ENCODE results near the gene TENM4. TPM values are rescaled to one million over a fixed set of nuclear protein-coding genes. Genes with fewer than 3 reads are reported as not detected.

Gene TENM4
- total and polyA plus RNA-seq, 10 of the 15 experiments (the other 5 are each of a cell fraction or from before 2014, with no cell fraction given) = 0.03 to 0.12 (median 0.06) TPM; not detected in 7

- TF ChIP-seq POU2F2 (IDR thresholded peaks at IDR 0.05; ENCODE audit: borderline replicate concordance, low read depth, low read length) (no peak), ZNF24 (IDR thresholded peaks at IDR 0.05) (no peak), EP300 (IDR thresholded peaks at IDR 0.05; ENCODE audit: borderline replicate concordance in 1 of 2, control insufficient read depth in 1 of 2, low read depth in 2 of 2, low read length in 2 of 2) (no peak), ETV6 (conservative IDR thresholded peaks at IDR 0.05 in 1 of 2, IDR thresholded peaks at IDR 0.05 in 1 of 2; ENCODE audit: borderline replicate concordance in 1 of 2, low read depth in 1 of 2) (no peak)
Measured at GRCh38 chr11:79070518-79070917, 370.3 kb downstream of the TENM4 start (continued).

GRCh38 chr11:79069504-79069903 is 371.3 kb downstream of the TENM4 start:
- Histone ChIP-seq H3K4me3 (no peak overlapping the region), H3K4me1 (ENCODE audit: control insufficient read depth, insufficient read depth, low read length) (no peaks in the 10 kb centered on the region), H3K27ac (ENCODE audit: control insufficient read depth, insufficient read depth) (no peak overlapping the region), H2AFZ (ENCODE audit: control insufficient read depth, low read depth, low read length) (no peak overlapping the region), H3K9me3 (replicated peaks; ENCODE audit: control insufficient read depth, insufficient read depth, low read length) (no peaks in the 10 kb centered on the region), H4K20me1 (ENCODE audit: control insufficient read depth, insufficient read depth) (no peaks in the 10 kb centered on the region), H3K9ac (ENCODE audit: control insufficient read depth, insufficient read depth, low read length) (no peak overlapping the region), H3K79me2 (ENCODE audit: control insufficient read depth, insufficient read depth, low read length) (no peaks in the 10 kb centered on the region), H3K4me2 (ENCODE audit: control insufficient read depth, insufficient read depth) (no peak overlapping the region), H3K27me3 (replicated peaks in 1 of 2; ENCODE audit: control insufficient read depth in 2 of 2, insufficient read depth in 2 of 2, low read length in 1 of 2) (no peaks in the 10 kb centered on the region; a peak in 1 of 4 replicates), H3K36me3 (ENCODE audit: control insufficient read depth in 2 of 2, insufficient read depth in 2 of 2, low read length in 1 of 2) (no peaks in the 10 kb centered on the region)
- in situ Hi-C loops (cut with MboI) = no loop called here
- TF ChIP-seq CEBPB (IDR thresholded peaks at IDR 0.05; ENCODE audit: borderline replicate concordance in 1 of 2, low read depth in 2 of 2, low read length in 2 of 2) = no peak
- no peak for TF ChIP-seq SRF (IDR thresholded peaks at IDR 0.05; ENCODE audit: low read depth in 2 of 2, low read length in 2 of 2)
- no peak for TF ChIP-seq MEF2A (IDR thresholded peaks at IDR 0.05; ENCODE audit: insufficient read depth, low read depth, low read length)
- TF ChIP-seq SMARCA5 (IDR thresholded peaks at IDR 0.05) = no peak
- no peak for TF ChIP-seq RCOR1 (conservative IDR thresholded peaks at IDR 0.05; ENCODE audit: low read depth, low read length)
- TF ChIP-seq BMI1 (IDR thresholded peaks at IDR 0.05; ENCODE audit: borderline replicate concordance) = no peak
- TF ChIP-seq NFYA (IDR thresholded peaks at IDR 0.05; ENCODE audit: borderline replicate concordance, low read depth, low read length) = no peak
- TF ChIP-seq ZBTB40 (IDR thresholded peaks at IDR 0.05; ENCODE audit: borderline replicate concordance) = no peak
- no peak for TF ChIP-seq SKIL (IDR thresholded peaks at IDR 0.05; ENCODE audit: low read depth, poor library complexity, severe bottlenecking)
- FAIRE-seq (no peak), ATAC-seq (no peak), DNase-seq (ENCODE audit: low read depth, low spot score) (no peak)
- CTCF ChIA-PET = interaction anchor here (2.4 kb wide), 1 partner anchor 31 kb away, joined by 8 read pairs; no protein-coding TSS in a partner anchor
- BruUV-seq (replicated peaks) = no TSS peak
- RAD21 ChIA-PET (ENCODE audit: unreplicated experiment) = no interaction called here
- intact Hi-C loops (cut with micrococcal nuclease; ENCODE audit: unreplicated experiment) = no loop called here
- POLR2A ChIA-PET = no interaction called here
- WGBS (ENCODE audit: insufficient coverage, insufficient replicate concordance, low lambda C conversion rate, missing lambda C conversion rate) = 63% methylated on average over 30 of the region's 30 CpGs
- SMC1A ChIA-PET (ENCODE audit: uncharacterized antibody, unreplicated experiment) = no interaction called here
